Lower lobe of right lung (tissue), 2 donors: ENCODE measurements around the gene ARHGEF28. TPM values are rescaled to one million over a fixed set of nuclear protein-coding genes. Genes with fewer than 3 reads are reported as not detected.

Experiments used
- ATAC-seq, 2 donors: fragments of 200-7000 bp; cut with Tn5 transposase; one replicate each; pipeline ENCODE4 v1.9.1; 2020 to 2022; ENCODE audit warnings: mild to moderate bottlenecking in 2 of 2, moderate library complexity in 2 of 2
- DNase-seq: peaks from one replicate; pipeline ENCODE4 v3.0.0-alpha.2; 2020
- H3K27ac ChIP-seq: fragments of 200-600 bp; one replicate; pipeline ENCODE4 v1.8.0; 2022
- H3K27me3 ChIP-seq: fragments of 200-600 bp; one replicate; pipeline ENCODE4 v1.8.0; 2022; ENCODE audit warnings: low read depth
- H3K36me3 ChIP-seq: fragments of 200-600 bp; one replicate; pipeline ENCODE4 v1.8.0; 2022; ENCODE audit warnings: mild to moderate bottlenecking
- H3K4me1 ChIP-seq: fragments of 200-600 bp; one replicate; pipeline ENCODE4 v1.8.0; 2022
- H3K4me3 ChIP-seq: fragments of 200-600 bp; one replicate; pipeline ENCODE4 v1.8.0; 2022; ENCODE audit warnings: mild to moderate bottlenecking
- H3K9me3 ChIP-seq: fragments of 200-600 bp; one replicate; pipeline ENCODE4 v1.8.0; 2022
- intact Hi-C: fragments of 100-400 bp; cut with DNase I; formaldehyde crosslinking; loops from one replicate; pipeline ENCODE4 v1.11.0; 2022
- total RNA-seq: library from RNA; stranded (reverse); fragmentation: NEBNext Ultra II Directional; extraction: Animal tissue kit (Norgen Biotek cat#: 25700); gene quantifications from one replicate; pipeline ENCODE4 v1.2.1, GENCODE V29; 2021
- TF ChIP-seq, protein P1 (sequence below): fragments of 200-600 bp; IDR thresholded peaks from one replicate; pipeline ENCODE4 v1.8.0; 2022; ENCODE audit warnings: antibody characterized with exemption, mild to moderate bottlenecking
- donor health status: DM: no; HTN: yes; CAD: no; lungs with severe emphysema.

The ARHGEF28 gene
- total RNA-seq, 1 donor from 2014 or later = 30.4 TPM

- H3K9me3 ChIP-seq = no peaks in the 10 kb centered on the region
- no peaks in the 10 kb centered on the region for H3K36me3 ChIP-seq
- TF ChIP-seq, protein P1, sequence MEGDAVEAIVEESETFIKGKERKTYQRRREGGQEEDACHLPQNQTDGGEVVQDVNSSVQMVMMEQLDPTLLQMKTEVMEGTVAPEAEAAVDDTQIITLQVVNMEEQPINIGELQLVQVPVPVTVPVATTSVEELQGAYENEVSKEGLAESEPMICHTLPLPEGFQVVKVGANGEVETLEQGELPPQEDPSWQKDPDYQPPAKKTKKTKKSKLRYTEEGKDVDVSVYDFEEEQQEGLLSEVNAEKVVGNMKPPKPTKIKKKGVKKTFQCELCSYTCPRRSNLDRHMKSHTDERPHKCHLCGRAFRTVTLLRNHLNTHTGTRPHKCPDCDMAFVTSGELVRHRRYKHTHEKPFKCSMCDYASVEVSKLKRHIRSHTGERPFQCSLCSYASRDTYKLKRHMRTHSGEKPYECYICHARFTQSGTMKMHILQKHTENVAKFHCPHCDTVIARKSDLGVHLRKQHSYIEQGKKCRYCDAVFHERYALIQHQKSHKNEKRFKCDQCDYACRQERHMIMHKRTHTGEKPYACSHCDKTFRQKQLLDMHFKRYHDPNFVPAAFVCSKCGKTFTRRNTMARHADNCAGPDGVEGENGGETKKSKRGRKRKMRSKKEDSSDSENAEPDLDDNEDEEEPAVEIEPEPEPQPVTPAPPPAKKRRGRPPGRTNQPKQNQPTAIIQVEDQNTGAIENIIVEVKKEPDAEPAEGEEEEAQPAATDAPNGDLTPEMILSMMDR = no peak
- no peaks in the 10 kb centered on the region for H3K27me3 ChIP-seq
- DNase-seq (no peak), ATAC-seq (no peak)
- H3K4me3 ChIP-seq = no peak overlapping the region
- H3K4me1 ChIP-seq = no peaks in the 10 kb centered on the region
- intact Hi-C loops = no loop called here
- no peak overlapping the region for H3K27ac ChIP-seq
Observed at GRCh38 chr5:73701566-73701965, 75.6 kb downstream of the ARHGEF28 start.

GRCh38 chr5:73702534-73702933 lies 76.5 kb downstream of the ARHGEF28 start:
- intact Hi-C loops = no loop called here
- Histone ChIP-seq H3K4me3 (no peak overlapping the region), H3K4me1 (no peaks in the 10 kb centered on the region), H3K27ac (no peak overlapping the region), H3K36me3 (no peaks in the 10 kb centered on the region), H3K27me3 (no peaks in the 10 kb centered on the region), H3K9me3 (no peaks in the 10 kb centered on the region)
- ATAC-seq = no peak
- DNase-seq = no peak
- TF ChIP-seq, protein P1 = no peak

GRCh38 chr5:73702951-73703350 lies 77.0 kb downstream of the ARHGEF28 start:
- DNase-seq = no peak
- no peaks in the 10 kb centered on the region for H3K4me1 ChIP-seq
- H3K27me3 ChIP-seq = no peaks in the 10 kb centered on the region
- ATAC-seq = no peak
- TF ChIP-seq, protein P1 = no peak
- no peak overlapping the region for H3K27ac ChIP-seq
- intact Hi-C loops = no loop called here
- H3K36me3 ChIP-seq = no peaks in the 10 kb centered on the region
- no peaks in the 10 kb centered on the region for H3K9me3 ChIP-seq
- H3K4me3 ChIP-seq = no peak overlapping the region

- ATAC-seq = no peak
- H3K9me3 ChIP-seq = no peaks in the 10 kb centered on the region
- DNase-seq = no peak
- H3K36me3 ChIP-seq = no peaks in the 10 kb centered on the region
- no peak overlapping the region for H3K4me3 ChIP-seq
- TF ChIP-seq, protein P1 = no peak
- H3K27ac ChIP-seq = no peak overlapping the region
- intact Hi-C loops = no loop called here
- no peaks in the 10 kb centered on the region for H3K27me3 ChIP-seq
- H3K4me1 ChIP-seq = no peaks in the 10 kb centered on the region
Observed at GRCh38 chr5:73705364-73705763, 79.4 kb downstream of the ARHGEF28 start.

DNA sequence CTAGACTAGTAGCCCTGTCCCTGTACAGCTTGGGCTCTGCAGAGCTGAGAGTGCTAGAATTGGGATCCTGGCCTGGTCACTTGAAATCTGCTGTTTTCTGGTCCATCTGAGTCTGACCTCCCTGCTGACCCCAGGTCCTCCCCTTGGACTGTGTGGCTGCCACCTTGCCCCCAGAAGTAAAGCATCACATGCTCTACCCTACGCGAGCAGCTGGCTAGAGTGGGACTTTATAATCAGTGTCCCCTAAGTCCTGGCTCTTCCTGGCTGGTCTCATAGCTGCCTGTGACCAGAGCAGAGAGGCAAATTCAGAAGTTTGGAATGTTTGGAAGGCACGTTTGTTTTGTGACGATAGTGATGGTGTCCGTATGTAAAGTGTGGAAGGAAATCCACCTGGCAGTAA lies 81.0 kb downstream of the ARHGEF28 start:
- H3K4me3 ChIP-seq = no peak overlapping the region
- TF ChIP-seq, protein P1 = no peak
- no peaks in the 10 kb centered on the region for H3K4me1 ChIP-seq
- no peaks in the 10 kb centered on the region for H3K36me3 ChIP-seq
- no peak overlapping the region for H3K27ac ChIP-seq
- DNase-seq (no peak), ATAC-seq (no peak)
- intact Hi-C loops = no loop called here
- H3K9me3 ChIP-seq = no peaks in the 10 kb centered on the region
- no peaks in the 10 kb centered on the region for H3K27me3 ChIP-seq
